CD14-positive monocyte (primary cell): ENCODE results near the gene KRTAP2-2. TPM values are rescaled to one million over a fixed set of nuclear protein-coding genes. Genes with fewer than 3 reads are reported as not detected.

Experiments
- DNase-seq, 3 donors: peaks; one replicate each; pipeline ENCODE4 v3.0.0-alpha.2; 2011 to 2022
- H2AFZ ChIP-seq: 2 replicates; pipeline ENCODE4 v1.6.0; 2012; ENCODE audit warnings: mild to moderate bottlenecking, low read depth, low read length, inconsistent platforms; ENCODE audit not compliant: insufficient read depth, poor library complexity, severe bottlenecking
- H3K27ac ChIP-seq, 2 donors: 1 replicate in 1 of 2; 2 replicates in 1 of 2; pipeline ENCODE4 v1.5.1; 2012 to 2013; ENCODE audit warnings: low read length in 2 of 2, control low read depth in 1 of 2, inconsistent platforms in 1 of 2, low read depth in 1 of 2, mild to moderate bottlenecking in 1 of 2
- H3K27me3 ChIP-seq, 2 donors: one replicate each; pipeline versions ENCODE4 v1.6.0 to v1.6.1; 2011 to 2013; ENCODE audit warnings: low read length in 2 of 2; ENCODE audit not compliant: control insufficient read depth in 2 of 2, insufficient read depth in 2 of 2
- H3K36me3 ChIP-seq, 2 donors: replicated peaks in 1 of 2; 1 replicate in 1 of 2; 2 replicates in 1 of 2; pipeline versions ENCODE4 v1.5.1 to v1.6.1; 2012 to 2013; ENCODE audit warnings: low read length in 2 of 2, control low read depth in 1 of 2, inconsistent platforms in 1 of 2, mild to moderate bottlenecking in 1 of 2; ENCODE audit not compliant: insufficient read depth in 2 of 2, control insufficient read depth in 1 of 2
- H3K4me1 ChIP-seq, 2 donors: 1 replicate in 1 of 2; 2 replicates in 1 of 2; pipeline versions ENCODE4 v1.5.1 to v1.6.1; 2012 to 2013; ENCODE audit warnings: low read length in 2 of 2, control low read depth in 1 of 2, inconsistent platforms in 1 of 2, mild to moderate bottlenecking in 1 of 2, moderate library complexity in 1 of 2; ENCODE audit not compliant: insufficient read depth in 2 of 2, control insufficient read depth in 1 of 2
- H3K4me2 ChIP-seq: replicated peaks from 2 replicates; pipeline ENCODE3; 2012; ENCODE audit warnings: low read length, moderate library complexity, mild to moderate bottlenecking; ENCODE audit not compliant: poor library complexity, severe bottlenecking; ENCODE audit errors: extremely low read depth
- H3K4me3 ChIP-seq, 3 experiments: fragments of 200-600 bp in 1 of 3; sonication (generic) in 1 of 3; replicated peaks in 1 of 3; 1 replicate in 2 of 3; 2 replicates in 1 of 3; pipeline ENCODE4 v1.5.1; 2011 to 2013; ENCODE audit warnings: low read length in 3 of 3, mild to moderate bottlenecking in 3 of 3, control low read depth in 2 of 3, low read depth in 2 of 3, inconsistent platforms in 1 of 3, moderate library complexity in 1 of 3
- H3K79me2 ChIP-seq: 2 replicates; pipeline ENCODE4 v1.6.0; 2012; ENCODE audit warnings: mild to moderate bottlenecking, control low read depth, inconsistent platforms, low read length, moderate library complexity; ENCODE audit not compliant: insufficient read depth
- H3K9ac ChIP-seq: 2 replicates; pipeline ENCODE4 v1.6.0; 2017; ENCODE audit warnings: low read length, mild to moderate bottlenecking; ENCODE audit not compliant: insufficient read depth, poor library complexity, severe bottlenecking
- H3K9me3 ChIP-seq, 2 donors: replicated peaks in 1 of 2; 1 replicate in 1 of 2; 2 replicates in 1 of 2; pipeline versions ENCODE4 v1.5.1 to v1.6.1; 2012 to 2013; ENCODE audit warnings: low read length in 2 of 2, control low read depth in 1 of 2; ENCODE audit not compliant: control insufficient read depth in 1 of 2, insufficient read depth in 1 of 2
- H4K20me1 ChIP-seq: 2 replicates; pipeline ENCODE4 v1.6.0; 2012; ENCODE audit warnings: mild to moderate bottlenecking, low read length, control low read depth, moderate library complexity; ENCODE audit not compliant: insufficient read depth
- H3K27ac Mint-ChIP-seq, 7 donors: one replicate each; pipeline ENCODE4 v1.8.0; 2020; ENCODE audit warnings: mild to moderate bottlenecking in 7 of 7, mixed read lengths in 7 of 7, moderate library complexity in 6 of 7, inconsistent platforms in 2 of 7
- H3K27me3 Mint-ChIP-seq, 3 donors: one replicate each; pipeline ENCODE4 v1.8.0; 2021 to 2022; ENCODE audit warnings: low read depth in 3 of 3, mild to moderate bottlenecking in 3 of 3, mixed read lengths in 3 of 3, moderate library complexity in 3 of 3, inconsistent platforms in 1 of 3
- H3K36me3 Mint-ChIP-seq, 2 donors: one replicate each; pipeline ENCODE4 v1.8.0; 2020; ENCODE audit warnings: mixed read lengths in 2 of 2, inconsistent platforms in 1 of 2, mild to moderate bottlenecking in 1 of 2
- H3K4me1 Mint-ChIP-seq: one replicate; pipeline ENCODE4 v1.8.0; 2020; ENCODE audit warnings: mild to moderate bottlenecking, mixed read lengths
- H3K4me3 Mint-ChIP-seq, 2 donors: one replicate each; pipeline ENCODE4 v1.8.0; 2020; ENCODE audit warnings: mild to moderate bottlenecking in 2 of 2, mixed read lengths in 2 of 2, moderate library complexity in 1 of 2
- H3K9me3 Mint-ChIP-seq, 7 donors: one replicate each; pipeline ENCODE4 v1.8.0; 2020 to 2022; ENCODE audit warnings: mixed read lengths in 7 of 7, mild to moderate bottlenecking in 6 of 7, moderate library complexity in 6 of 7, inconsistent platforms in 2 of 7
- WGBS: methylation state at CpG from one replicate; pipeline ENCODE4 v1.1.5; 2013; ENCODE audit warnings: missing lambda C conversion rate; ENCODE audit not compliant: insufficient coverage; 5-methylcytosine and 5-hydroxymethylcytosine counted together
- intact Hi-C, 2 donors: fragments of 100-400 bp; cut with micrococcal nuclease; formaldehyde crosslinking; loops; one replicate each; pipeline versions ENCODE4 v1.15.0 to v1.15.1; 2023
- polyA plus RNA-seq, 3 donors: library from polyadenylated mRNA; depleted of rRNA in 1 of 3; unstranded in 2 of 3; stranded (reverse) in 1 of 3; fragments of 300-500 nt in 2 of 3; fragments of >200 nt in 1 of 3; fragmentation: Illumina TruSeq in 2 of 3; gene quantifications; 1 replicate in 2 of 3; 2 replicates in 1 of 3; pipeline ENCODE4 v1.2.3, GENCODE V29; 2012 to 2021
- TF ChIP-seq, protein P1 (sequence below): fragments of 200-600 bp; IDR thresholded peaks from one replicate; pipeline ENCODE4 v1.8.0; 2022; ENCODE audit warnings: antibody characterized with exemption, mild to moderate bottlenecking

The KRTAP2-2 gene
- polyA plus RNA-seq, 3 donors, result not detected

- H3K9me3 ChIP-seq, result no peaks in the 10 kb centered on the region
- H4K20me1 ChIP-seq, result no peaks in the 10 kb centered on the region
- H3K9me3 Mint-ChIP-seq, result peaks cover 0 to 6% (median 0%) of the 10 kb centered on the region in 7 donors
- intact Hi-C loops, result no loop called here
- no peaks in the 10 kb centered on the region for H3K79me2 ChIP-seq
- H3K4me2 ChIP-seq, result no peak overlapping the region
- 86% methylated on average over 9 of the region's 13 CpGs for WGBS
- H3K9ac ChIP-seq, result no peak overlapping the region
- no peak overlapping the region for H2AFZ ChIP-seq
- DNase-seq, result no peak
- no peak overlapping the region for H3K4me3 ChIP-seq
- H3K36me3 ChIP-seq, result no peaks in the 10 kb centered on the region
- H3K27ac ChIP-seq, result no peak overlapping the region
- H3K27me3 Mint-ChIP-seq, result peaks cover 0 to 2% (median 2%) of the 10 kb centered on the region in 3 donors
- H3K4me1 Mint-ChIP-seq, result no peaks in the 10 kb centered on the region
- H3K4me1 ChIP-seq, result no peaks in the 10 kb centered on the region
- TF ChIP-seq, protein P1, sequence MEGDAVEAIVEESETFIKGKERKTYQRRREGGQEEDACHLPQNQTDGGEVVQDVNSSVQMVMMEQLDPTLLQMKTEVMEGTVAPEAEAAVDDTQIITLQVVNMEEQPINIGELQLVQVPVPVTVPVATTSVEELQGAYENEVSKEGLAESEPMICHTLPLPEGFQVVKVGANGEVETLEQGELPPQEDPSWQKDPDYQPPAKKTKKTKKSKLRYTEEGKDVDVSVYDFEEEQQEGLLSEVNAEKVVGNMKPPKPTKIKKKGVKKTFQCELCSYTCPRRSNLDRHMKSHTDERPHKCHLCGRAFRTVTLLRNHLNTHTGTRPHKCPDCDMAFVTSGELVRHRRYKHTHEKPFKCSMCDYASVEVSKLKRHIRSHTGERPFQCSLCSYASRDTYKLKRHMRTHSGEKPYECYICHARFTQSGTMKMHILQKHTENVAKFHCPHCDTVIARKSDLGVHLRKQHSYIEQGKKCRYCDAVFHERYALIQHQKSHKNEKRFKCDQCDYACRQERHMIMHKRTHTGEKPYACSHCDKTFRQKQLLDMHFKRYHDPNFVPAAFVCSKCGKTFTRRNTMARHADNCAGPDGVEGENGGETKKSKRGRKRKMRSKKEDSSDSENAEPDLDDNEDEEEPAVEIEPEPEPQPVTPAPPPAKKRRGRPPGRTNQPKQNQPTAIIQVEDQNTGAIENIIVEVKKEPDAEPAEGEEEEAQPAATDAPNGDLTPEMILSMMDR, result no peak
- H3K27ac Mint-ChIP-seq, result no peak overlapping the region
- no peaks in the 10 kb centered on the region for H3K36me3 Mint-ChIP-seq
- no peaks in the 10 kb centered on the region for H3K27me3 ChIP-seq
- no peak overlapping the region for H3K4me3 Mint-ChIP-seq
Observed at GRCh38 chr17:41016578-41017215, 38.3 kb downstream of the KRTAP2-2 start.

DNA sequence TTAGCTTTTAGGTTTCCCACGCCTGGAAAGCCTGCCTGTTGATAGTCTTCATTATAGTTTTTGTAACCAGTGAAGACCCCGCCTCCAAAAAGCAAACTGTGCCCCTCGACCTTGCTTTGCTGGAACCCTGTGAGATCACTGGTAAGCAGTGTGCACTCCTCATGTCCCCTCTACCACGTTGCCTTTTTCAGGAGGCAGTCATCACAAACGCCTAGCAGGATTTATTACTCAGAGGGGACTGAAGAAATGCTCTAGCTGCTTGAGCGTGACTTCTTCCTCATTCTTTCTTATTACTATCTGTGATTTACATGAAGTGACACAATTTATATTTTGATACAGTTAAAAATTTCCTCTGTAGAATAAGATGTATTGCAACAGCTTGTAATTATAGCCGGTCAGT lies 39.6 kb downstream of the KRTAP2-2 start:
- Histone ChIP-seq H3K27me3 (no peaks in the 10 kb centered on the region), H3K9ac (no peak overlapping the region), H3K9me3 (no peaks in the 10 kb centered on the region), H3K4me3 (no peak overlapping the region), H3K36me3 (no peaks in the 10 kb centered on the region), H4K20me1 (no peaks in the 10 kb centered on the region), H3K27ac (no peak overlapping the region), H3K4me2 (no peak overlapping the region), H2AFZ (no peak overlapping the region), H3K79me2 (no peaks in the 10 kb centered on the region), H3K4me1 (no peaks in the 10 kb centered on the region)
- DNase-seq, result no peak
- H3K4me1 Mint-ChIP-seq, result no peaks in the 10 kb centered on the region
- H3K27me3 Mint-ChIP-seq, result peaks cover 0 to 2% (median 2%) of the 10 kb centered on the region in 3 donors
- WGBS, result 73% methylated on average over 4 of the region's 7 CpGs
- H3K4me3 Mint-ChIP-seq, result no peak overlapping the region
- intact Hi-C loops, result no loop called here
- TF ChIP-seq, protein P1, result no peak
- H3K27ac Mint-ChIP-seq, result no peak overlapping the region
- no peaks in the 10 kb centered on the region for H3K36me3 Mint-ChIP-seq
- no peaks in the 10 kb centered on the region for H3K9me3 Mint-ChIP-seq
